Body of pancreas (tissue), 4 donors: Measurements from ENCODE around the gene UQCC2. TPM values are rescaled to one million over a fixed set of nuclear protein-coding genes. Genes with fewer than 3 reads are reported as not detected.

Experiments
- ATAC-seq: fragments of 150-250 bp; one replicate; pipeline ENCODE4 v1.9.1; 2016
- DNase-seq, 4 donors: peaks; one replicate each; pipeline ENCODE4 v3.0.0-alpha.2; 2019
- H3K27ac ChIP-seq, 4 donors: fragments of 200-600 bp; sonication (generic); 1 replicate in 3 of 4; 2 replicates in 1 of 4; pipeline versions ENCODE4 v1.5.1 to v1.6.1; 2016 to 2019; ENCODE audit warnings: mild to moderate bottlenecking in 1 of 4, mixed read lengths in 1 of 4, moderate library complexity in 1 of 4
- H3K27me3 ChIP-seq, 2 donors: fragments of 200-600 bp; sonication (generic); one replicate each; pipeline ENCODE4 v1.6.0; 2016; ENCODE audit warnings: mild to moderate bottlenecking in 1 of 2
- H3K36me3 ChIP-seq, 2 donors: fragments of 200-600 bp; sonication (generic); replicated peaks in 1 of 2; 2 replicates each; pipeline ENCODE4 v1.5.1; 2016; ENCODE audit warnings: low read depth in 2 of 2; ENCODE audit not compliant: insufficient read depth in 1 of 2
- H3K4me1 ChIP-seq: fragments of 200-600 bp; sonication (generic); one replicate; pipeline ENCODE4 v1.6.0; 2016
- H3K4me3 ChIP-seq, 2 donors: fragments of 200-600 bp; sonication (generic); 1 replicate in 1 of 2; 2 replicates in 1 of 2; pipeline ENCODE4 v1.5.1; 2016 to 2019
- H3K9me3 ChIP-seq, 3 donors: fragments of 200-600 bp; sonication (generic); 1 replicate in 2 of 3; 2 replicates in 1 of 3; pipeline ENCODE4 v1.5.1; 2016
- POLR2A ChIP-seq, 3 donors: fragments of 450-650 bp; IDR thresholded peaks; one replicate each; pipeline ENCODE4 v1.6.1; 2016; ENCODE audit warnings: antibody characterized with exemption in 3 of 3, mild to moderate bottlenecking in 2 of 3
- WGBS, 2 donors: methylation state at CpG; one replicate each; pipeline ENCODE4 v1.1.5; 2017; 5-methylcytosine and 5-hydroxymethylcytosine counted together
- intact Hi-C: fragments of 100-400 bp; cut with DNase I; formaldehyde crosslinking; loops from one replicate; pipeline ENCODE4 v1.15.1; 2023
- total RNA-seq, 2 donors: library from RNA; depleted of rRNA; stranded (reverse); fragments of >200 nt; gene quantifications; one replicate each; pipeline ENCODE4 v1.1.0, GENCODE V29; 2016
- TF ChIP-seq, protein P1 (sequence below), 7 experiments: fragments of 450-650 bp in 4 of 7; fragments of 200-600 bp in 3 of 7; sonication (generic) in 3 of 7; IDR thresholded peaks; one replicate each; pipeline ENCODE4 v1.5.1; 2016 to 2019; ENCODE audit warnings: antibody characterized with exemption in 7 of 7

UQCC2 gene
- total RNA-seq, 2 donors from 2014 or later = 4.0 to 17.6 TPM

DNA sequence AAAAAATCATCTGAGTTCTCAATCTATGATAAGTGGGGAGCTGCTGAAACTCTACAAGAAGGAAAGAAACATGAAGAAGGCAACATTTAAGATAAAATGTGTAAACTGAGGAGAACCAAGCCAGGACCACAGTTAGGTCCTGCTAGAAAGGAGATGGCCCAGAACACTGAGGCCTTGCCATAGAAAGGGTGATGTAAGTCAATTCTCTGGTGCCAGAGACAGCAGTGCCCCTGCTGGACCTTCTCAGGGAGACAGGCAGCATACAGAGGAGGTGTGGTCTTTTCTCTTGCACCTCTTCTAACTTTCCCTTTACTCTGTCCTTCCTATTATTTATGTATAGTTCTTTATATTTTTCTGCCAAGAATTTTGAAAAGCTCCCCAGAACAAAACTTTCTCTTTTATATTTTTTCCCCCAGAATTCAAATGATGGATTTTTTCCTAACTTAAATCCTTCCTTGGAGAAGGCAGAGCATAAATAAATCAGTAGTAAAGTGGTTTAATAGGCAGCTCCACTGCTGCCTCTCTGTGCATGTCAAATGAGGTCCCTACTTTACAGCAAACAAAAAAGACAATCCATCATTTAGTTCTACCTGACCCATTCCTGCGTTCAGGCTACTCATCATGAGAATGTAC, 9.0 kb downstream of the UQCC2 start:
- H3K4me1 ChIP-seq = peaks cover under 1% of the 10 kb centered on the region
- WGBS, 2 donors = 83 to 86% methylated on average over 1 of the region's 1 CpG
- H3K27me3 ChIP-seq = no peaks in the 10 kb centered on the region
- intact Hi-C loops = no loop called here
- ATAC-seq (peak; percentile 82), DNase-seq (peak; percentile 55 to 69 (median 56))
- no peak overlapping the region for H3K27ac ChIP-seq
- no peak for TF ChIP-seq POLR2A (IDR thresholded peaks at IDR 0.05)
- TF ChIP-seq, protein P1, sequence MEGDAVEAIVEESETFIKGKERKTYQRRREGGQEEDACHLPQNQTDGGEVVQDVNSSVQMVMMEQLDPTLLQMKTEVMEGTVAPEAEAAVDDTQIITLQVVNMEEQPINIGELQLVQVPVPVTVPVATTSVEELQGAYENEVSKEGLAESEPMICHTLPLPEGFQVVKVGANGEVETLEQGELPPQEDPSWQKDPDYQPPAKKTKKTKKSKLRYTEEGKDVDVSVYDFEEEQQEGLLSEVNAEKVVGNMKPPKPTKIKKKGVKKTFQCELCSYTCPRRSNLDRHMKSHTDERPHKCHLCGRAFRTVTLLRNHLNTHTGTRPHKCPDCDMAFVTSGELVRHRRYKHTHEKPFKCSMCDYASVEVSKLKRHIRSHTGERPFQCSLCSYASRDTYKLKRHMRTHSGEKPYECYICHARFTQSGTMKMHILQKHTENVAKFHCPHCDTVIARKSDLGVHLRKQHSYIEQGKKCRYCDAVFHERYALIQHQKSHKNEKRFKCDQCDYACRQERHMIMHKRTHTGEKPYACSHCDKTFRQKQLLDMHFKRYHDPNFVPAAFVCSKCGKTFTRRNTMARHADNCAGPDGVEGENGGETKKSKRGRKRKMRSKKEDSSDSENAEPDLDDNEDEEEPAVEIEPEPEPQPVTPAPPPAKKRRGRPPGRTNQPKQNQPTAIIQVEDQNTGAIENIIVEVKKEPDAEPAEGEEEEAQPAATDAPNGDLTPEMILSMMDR (IDR thresholded peaks at IDR 0.05) = peak in 6 of 7 experiments; percentile 25 to 62 (median 46)
- H3K4me3 ChIP-seq = no peak overlapping the region
- H3K36me3 ChIP-seq = peaks cover 0 to 2% of the 10 kb centered on the region in 2 donors
- no peaks in the 10 kb centered on the region for H3K9me3 ChIP-seq

DNA sequence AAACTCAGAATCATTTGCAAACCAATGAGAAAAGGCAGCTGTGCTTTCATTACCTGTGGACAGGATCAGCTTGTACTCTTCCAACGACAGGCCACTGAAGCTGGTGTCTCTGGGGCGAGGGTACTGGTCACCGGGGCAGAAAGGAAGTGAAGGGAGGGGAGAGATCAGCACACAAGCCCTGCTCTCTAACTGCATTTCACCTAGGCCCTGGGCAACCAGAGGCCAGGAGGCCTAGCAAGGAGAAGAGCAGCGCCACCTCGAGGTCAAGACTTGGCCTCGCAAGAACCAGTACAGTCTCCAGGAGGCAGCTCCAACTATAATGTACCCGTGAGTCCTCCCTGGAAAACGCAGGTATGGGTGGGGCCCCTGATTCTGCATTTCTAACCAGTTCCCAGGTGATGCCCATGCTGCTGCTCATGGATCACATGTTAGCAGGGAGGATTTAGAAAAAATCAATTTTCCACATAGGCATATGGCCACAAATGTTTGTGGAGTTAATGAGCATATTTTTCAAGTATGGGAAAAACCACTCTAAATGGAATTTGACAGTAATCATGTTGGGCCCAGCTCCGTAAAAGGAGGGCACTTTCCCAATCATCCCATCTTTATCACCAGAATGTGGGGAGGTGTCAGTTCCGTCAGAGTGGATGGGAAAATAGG, 11.0 kb downstream of the UQCC2 start:
- Histone ChIP-seq H3K9me3 (no peaks in the 10 kb centered on the region), H3K4me1 (peaks cover 8% of the 10 kb centered on the region), H3K27me3 (no peaks in the 10 kb centered on the region), H3K36me3 (peaks cover 0 to 2% of the 10 kb centered on the region in 2 donors), H3K4me3 (no peak overlapping the region), H3K27ac (no peak overlapping the region)
- intact Hi-C loops = no loop called here
- WGBS, 2 donors = 48 to 74% methylated on average over 4 to 10 of the region's 10 CpGs
- ATAC-seq (peak; percentile 66), DNase-seq (peak; percentile 63 to 76 (median 71))
- TF ChIP-seq, protein P1 (IDR thresholded peaks at IDR 0.05) = peak; percentile 7 to 60 (median 54)
- no peak for TF ChIP-seq POLR2A (IDR thresholded peaks at IDR 0.05)

DNA sequence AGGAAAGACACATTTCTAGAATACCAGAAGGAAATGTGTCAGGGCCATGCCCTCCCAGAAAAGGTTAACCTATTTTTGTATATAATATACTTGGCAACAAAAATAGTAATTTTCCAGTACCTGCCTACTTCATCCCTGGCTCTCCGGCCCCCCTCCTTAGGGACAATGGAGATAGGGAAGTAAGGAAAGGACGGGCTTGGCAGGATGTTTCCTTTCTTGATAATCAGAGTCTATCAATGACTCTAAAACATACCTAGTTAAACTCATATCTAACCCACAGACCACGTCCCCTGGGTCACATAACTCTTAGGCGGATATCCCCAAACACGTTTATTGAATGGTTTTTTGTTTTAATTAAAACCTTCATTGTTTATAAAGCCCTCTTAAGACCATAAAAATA, 11.8 kb downstream of the UQCC2 start:
- no peak for TF ChIP-seq POLR2A (IDR thresholded peaks at IDR 0.05)
- TF ChIP-seq, protein P1 (IDR thresholded peaks at IDR 0.05) = no peak
- ATAC-seq = no peak
- intact Hi-C loops = loop anchor here (5.0 to 10.0 kb wide), 2 partner anchors 65 to 117 kb away; partner anchors contain the start of gene BAK1
- Histone ChIP-seq H3K4me1 (peaks cover 8% of the 10 kb centered on the region), H3K9me3 (no peaks in the 10 kb centered on the region), H3K27ac (no peak overlapping the region), H3K27me3 (no peaks in the 10 kb centered on the region), H3K4me3 (no peak overlapping the region), H3K36me3 (peaks cover 0 to 2% of the 10 kb centered on the region in 2 donors)
- no peak for DNase-seq
- 73 to 80% methylated on average over 5 of the region's 5 CpGs for WGBS, 2 donors

DNA sequence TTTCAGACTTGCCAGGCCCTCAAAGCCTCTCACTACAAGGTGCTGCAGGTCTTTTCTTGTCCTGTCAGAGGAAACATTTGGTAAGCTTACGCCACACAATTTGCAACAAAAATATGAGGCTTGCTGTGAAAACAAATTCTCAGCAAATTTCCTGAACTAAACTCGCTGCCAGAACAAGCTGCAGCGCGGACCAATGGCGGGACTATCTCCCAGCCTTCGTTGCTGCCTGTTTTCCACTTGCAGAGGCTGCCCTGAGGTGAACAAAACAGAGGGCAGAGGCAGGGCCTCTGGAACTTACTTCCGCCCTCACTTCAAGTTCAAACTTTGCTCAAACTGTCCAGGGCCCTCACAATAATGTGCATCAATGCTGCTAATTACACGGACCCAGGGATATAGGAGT, 12.4 kb downstream of the UQCC2 start:
- Histone ChIP-seq H3K9me3 (no peaks in the 10 kb centered on the region), H3K4me1 (peaks cover 8% of the 10 kb centered on the region), H3K27ac (no peak overlapping the region), H3K4me3 (no peak overlapping the region), H3K27me3 (no peaks in the 10 kb centered on the region), H3K36me3 (peaks cover 0 to 2% of the 10 kb centered on the region in 2 donors)
- WGBS, 2 donors = 79 to 89% methylated on average over 8 of the region's 8 CpGs
- no peak for ATAC-seq
- DNase-seq = no peak
- TF ChIP-seq, protein P1 (IDR thresholded peaks at IDR 0.05) = no peak
- TF ChIP-seq POLR2A (IDR thresholded peaks at IDR 0.05) = no peak
- intact Hi-C loops = loop anchor here (5.0 to 10.0 kb wide), 2 partner anchors 64 to 117 kb away; partner anchors contain the start of gene BAK1
